ENCODE measurements around the gene PPFIA2. TPM values are rescaled to one million over a fixed set of nuclear protein-coding genes. Genes with fewer than 3 reads are reported as not detected.

The PPFIA2 gene
- total RNA-seq, 1 donor = 4.9 TPM

DNA sequence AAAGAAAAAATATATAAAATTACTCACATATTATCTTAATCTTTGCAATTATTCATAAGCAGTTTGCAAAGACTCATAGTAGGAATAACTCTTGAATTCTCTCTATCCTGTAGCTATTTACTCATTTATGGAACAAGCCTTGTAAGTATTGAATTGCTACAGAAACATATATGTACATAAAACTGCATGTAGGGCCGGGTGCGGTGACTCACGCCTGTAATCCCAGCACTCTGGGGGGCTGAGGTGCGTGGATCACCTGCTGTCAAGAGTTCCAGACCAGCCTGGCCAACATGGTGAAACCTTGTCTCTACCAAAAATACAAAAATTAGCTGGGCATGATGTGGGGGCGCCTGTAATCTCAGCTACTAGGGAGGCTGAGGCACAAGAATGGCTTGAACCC is 286.2 kb downstream of the PPFIA2 start:
- TF ChIP-seq, protein P1, sequence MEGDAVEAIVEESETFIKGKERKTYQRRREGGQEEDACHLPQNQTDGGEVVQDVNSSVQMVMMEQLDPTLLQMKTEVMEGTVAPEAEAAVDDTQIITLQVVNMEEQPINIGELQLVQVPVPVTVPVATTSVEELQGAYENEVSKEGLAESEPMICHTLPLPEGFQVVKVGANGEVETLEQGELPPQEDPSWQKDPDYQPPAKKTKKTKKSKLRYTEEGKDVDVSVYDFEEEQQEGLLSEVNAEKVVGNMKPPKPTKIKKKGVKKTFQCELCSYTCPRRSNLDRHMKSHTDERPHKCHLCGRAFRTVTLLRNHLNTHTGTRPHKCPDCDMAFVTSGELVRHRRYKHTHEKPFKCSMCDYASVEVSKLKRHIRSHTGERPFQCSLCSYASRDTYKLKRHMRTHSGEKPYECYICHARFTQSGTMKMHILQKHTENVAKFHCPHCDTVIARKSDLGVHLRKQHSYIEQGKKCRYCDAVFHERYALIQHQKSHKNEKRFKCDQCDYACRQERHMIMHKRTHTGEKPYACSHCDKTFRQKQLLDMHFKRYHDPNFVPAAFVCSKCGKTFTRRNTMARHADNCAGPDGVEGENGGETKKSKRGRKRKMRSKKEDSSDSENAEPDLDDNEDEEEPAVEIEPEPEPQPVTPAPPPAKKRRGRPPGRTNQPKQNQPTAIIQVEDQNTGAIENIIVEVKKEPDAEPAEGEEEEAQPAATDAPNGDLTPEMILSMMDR (IDR thresholded peaks at IDR 0.05; ENCODE audit: insufficient read depth, low read length) = no peak
- no peak for DNase-seq (ENCODE audit: low read depth)
- no peak overlapping the region for H3K4me3 ChIP-seq (ENCODE audit: low read depth, low read length)

DNA sequence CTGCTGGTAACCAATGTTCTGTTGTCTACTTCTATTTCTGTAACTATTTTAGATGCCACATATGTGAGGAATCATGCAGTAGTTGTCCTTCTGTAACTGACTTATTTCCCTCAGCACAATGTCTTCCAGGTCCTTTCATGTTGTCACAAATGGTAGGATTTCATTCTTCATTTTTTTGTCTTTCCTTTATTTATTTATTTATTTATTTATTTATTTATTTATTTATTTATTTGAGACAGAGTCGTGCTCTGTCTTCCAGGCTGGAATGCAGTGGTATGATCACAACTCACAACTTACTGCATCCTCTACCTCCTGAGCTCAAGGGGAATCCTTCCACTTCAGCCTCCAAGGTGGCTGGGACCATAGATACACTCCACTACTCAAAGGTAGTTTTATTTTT is 288.2 kb downstream of the PPFIA2 start:
- H3K4me3 ChIP-seq (ENCODE audit: low read depth, low read length) = no peak overlapping the region
- DNase-seq (ENCODE audit: low read depth) = no peak
- TF ChIP-seq, protein P1 (IDR thresholded peaks at IDR 0.05; ENCODE audit: insufficient read depth, low read length) = no peak

DNA sequence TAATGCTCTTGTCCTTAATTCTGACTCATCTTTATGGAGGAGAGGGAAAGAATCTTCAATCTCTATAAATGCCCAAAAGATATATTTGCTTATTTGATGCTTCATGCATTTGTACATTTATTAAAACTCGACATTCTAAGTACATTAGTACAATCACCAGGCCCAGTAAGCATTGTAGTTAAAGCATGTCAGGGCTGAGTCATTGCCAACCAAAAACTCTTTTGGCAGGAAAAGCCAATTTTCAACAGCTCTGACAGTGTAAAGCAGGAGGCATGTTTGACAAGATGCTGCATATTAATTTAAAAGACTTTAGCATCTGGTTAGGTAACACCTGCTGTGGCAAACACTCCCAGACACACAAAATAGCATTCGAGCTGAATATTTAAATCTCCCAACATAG is 290.9 kb downstream of the PPFIA2 start:
- peak; percentile 44 for DNase-seq (ENCODE audit: low read depth)
- TF ChIP-seq, protein P1 (IDR thresholded peaks at IDR 0.05; ENCODE audit: insufficient read depth, low read length) = no peak
- H3K4me3 ChIP-seq (ENCODE audit: low read depth, low read length) = no peak overlapping the region

DNA sequence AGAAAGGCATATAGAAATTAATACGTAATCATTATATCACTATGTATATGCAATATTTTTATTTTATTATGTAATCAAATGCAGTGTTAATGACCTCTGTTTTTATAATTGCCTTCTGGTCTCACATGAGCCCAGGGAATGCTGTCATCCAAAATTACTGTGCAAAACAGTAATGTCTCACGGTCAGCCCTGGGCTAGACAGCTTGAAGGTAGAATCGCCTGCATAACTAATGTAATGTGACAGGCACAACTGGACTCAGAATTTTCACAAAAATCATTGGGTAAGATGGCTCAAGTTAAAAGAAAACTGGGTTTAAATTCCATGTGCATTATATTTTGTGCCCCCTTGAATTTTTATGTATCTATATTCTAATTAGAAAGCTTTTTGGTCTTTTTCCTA is 293.3 kb downstream of the PPFIA2 start:
- TF ChIP-seq, protein P1 (IDR thresholded peaks at IDR 0.05; ENCODE audit: insufficient read depth, low read length) = no peak
- H3K4me3 ChIP-seq (ENCODE audit: low read depth, low read length) = no peak overlapping the region
- no peak for DNase-seq (ENCODE audit: low read depth)

DNA sequence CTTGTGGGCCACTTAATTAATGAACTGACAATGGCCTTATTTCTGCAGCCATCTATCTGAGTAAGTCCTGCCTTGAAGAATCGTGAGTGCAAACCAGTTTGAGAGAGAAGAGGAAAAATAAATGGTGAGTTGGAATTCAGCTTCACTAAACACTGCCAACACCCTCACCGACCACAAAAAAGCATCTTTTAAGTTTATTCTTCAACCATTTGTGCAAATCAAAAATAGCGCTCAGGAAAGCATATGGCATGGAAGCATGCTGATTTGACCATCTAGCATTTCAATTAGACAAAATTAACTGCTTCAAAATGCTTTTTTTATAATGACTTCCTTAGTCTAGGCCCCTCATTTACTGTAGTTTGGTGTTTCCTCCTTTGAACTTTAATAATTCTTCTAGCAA is 294.0 kb downstream of the PPFIA2 start:
- TF ChIP-seq, protein P1 (IDR thresholded peaks at IDR 0.05; ENCODE audit: insufficient read depth, low read length) = no peak
- DNase-seq (ENCODE audit: low read depth) = no peak
- no peak overlapping the region for H3K4me3 ChIP-seq (ENCODE audit: low read depth, low read length)

DNA sequence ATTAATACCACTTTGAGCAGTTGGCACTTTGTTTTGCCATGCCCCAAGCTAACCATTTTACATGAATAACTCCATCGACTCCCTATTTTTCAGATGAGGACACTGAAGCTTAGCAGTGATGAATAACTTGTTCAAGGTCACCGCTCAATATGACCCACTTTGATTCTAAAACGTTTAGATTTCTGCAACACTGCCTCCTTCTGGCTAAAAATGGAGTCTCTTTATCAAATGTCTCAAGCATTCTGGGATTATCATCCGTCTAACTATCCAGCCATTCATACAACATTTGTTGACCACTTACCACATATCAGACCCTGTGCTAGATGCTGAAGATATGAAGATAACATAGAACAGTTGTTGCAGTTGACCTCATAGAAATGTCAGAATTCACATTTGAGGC is 298.0 kb downstream of the PPFIA2 start:
- no peak for DNase-seq (ENCODE audit: low read depth)
- no peak overlapping the region for H3K4me3 ChIP-seq (ENCODE audit: low read depth, low read length)
- TF ChIP-seq, protein P1 (IDR thresholded peaks at IDR 0.05; ENCODE audit: insufficient read depth, low read length) = no peak

All from fibroblast of the aortic adventitia (primary cell).